GM18951 (cell line): ENCODE data around the gene METTL22.

Source experiments
- POLR2A ChIP-seq: IDR thresholded peaks from 4 replicates; pipeline ENCODE4 v1.6.1; 2011; ENCODE audit warnings: mild to moderate bottlenecking; ENCODE audit not compliant: insufficient read length, insufficient read depth; ENCODE audit errors: extremely low read depth
- in situ Hi-C: fragments of 300-500 bp; cut with MboI; formaldehyde crosslinking; loops from one replicate; pipeline ENCODE4 v1.12.0; 2022; ENCODE audit warnings: low sequenced_read_pairs, mixed read lengths, inconsistent platforms; ENCODE audit not compliant: unreplicated experiment

The METTL22 gene

GRCh38 chr16:8607214-8607613, 14.3 kb upstream of the METTL22 start:
- in situ Hi-C loops = no loop called here
- TF ChIP-seq POLR2A = no peak

DNA sequence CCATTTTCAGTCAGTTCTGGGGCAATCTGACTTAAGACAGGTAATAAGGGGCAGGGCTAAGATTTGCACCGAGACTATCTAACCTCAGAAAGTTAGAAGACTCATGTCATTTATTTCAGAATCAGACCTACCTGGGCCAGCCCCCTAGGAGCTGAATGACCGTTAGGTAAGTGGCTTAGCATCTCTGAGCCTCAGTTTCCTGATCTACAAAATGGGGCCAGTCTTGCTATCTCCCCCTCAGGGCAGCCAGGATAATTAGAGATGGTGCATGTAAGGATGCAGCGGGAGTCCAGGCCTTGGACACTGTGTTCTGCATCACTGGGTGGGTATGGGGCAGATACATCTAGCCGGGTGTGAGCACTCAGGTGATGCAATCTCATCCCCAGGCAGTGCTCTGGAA, 10.4 kb upstream of the METTL22 start:
- in situ Hi-C loops = no loop called here
- TF ChIP-seq POLR2A = no peak

GRCh38 chr16:8611886-8612600, 9.5 kb upstream of the METTL22 start:
- in situ Hi-C loops = no loop called here
- TF ChIP-seq POLR2A = no peak

GRCh38 chr16:8614435-8615029, 7.0 kb upstream of the METTL22 start:
- no peak for TF ChIP-seq POLR2A
- in situ Hi-C loops = no loop called here

- in situ Hi-C loops = no loop called here
- no peak for TF ChIP-seq POLR2A
Measured at GRCh38 chr16:8619671-8620370, 1.7 kb upstream of the METTL22 start.

- in situ Hi-C loops = no loop called here
- no peak for TF ChIP-seq POLR2A
Measured at GRCh38 chr16:8620535-8620934, 963 bp upstream of the METTL22 start.

DNA sequence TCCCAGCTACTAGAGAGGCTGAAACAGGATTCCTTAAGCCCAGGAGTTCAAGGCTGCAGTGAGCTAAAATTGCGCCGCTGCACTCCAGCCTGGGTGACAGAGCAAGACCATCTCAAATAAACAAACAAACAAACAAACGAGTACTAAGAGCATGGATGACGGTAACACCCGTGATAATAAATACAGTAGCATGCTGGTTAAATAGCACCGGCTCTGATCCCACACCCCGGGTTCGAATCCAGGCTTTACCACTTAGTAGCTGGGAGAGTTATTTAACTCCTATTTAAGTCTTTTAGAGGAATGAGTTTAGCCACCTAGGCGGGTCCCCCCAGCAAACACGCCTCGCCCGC, 301 bp upstream of the METTL22 start:
- in situ Hi-C loops = no loop called here
- no peak for TF ChIP-seq POLR2A

GRCh38 chr16:8622315-8622656, 788 bp downstream of the METTL22 start:
- in situ Hi-C loops = no loop called here
- no peak for TF ChIP-seq POLR2A

DNA sequence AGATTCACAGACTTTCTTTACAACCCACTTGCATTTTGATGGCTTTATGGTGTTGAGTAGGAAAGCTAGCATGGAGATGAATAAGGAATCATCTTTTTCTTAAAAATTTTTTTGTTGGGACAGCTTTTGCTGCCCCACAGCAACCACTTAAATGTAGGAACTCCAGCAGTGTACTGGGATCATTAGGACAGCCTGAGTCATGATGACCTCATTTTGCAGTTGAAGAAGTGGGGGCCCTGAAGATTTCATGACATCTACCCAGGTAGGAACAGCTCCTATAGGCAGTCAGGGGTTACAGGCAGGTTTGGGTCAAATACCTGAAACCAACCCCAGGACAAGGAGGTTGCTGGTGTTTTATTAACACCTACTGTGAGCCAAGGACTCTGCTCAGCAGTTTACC, 2.1 kb downstream of the METTL22 start:
- in situ Hi-C loops = no loop called here

GRCh38 chr16:8625491-8626087, 4.1 kb downstream of the METTL22 start:
- in situ Hi-C loops = no loop called here
- TF ChIP-seq POLR2A = no peak

More for the DNA sequence above, 2.1 kb downstream of the METTL22 start:
- no peak for TF ChIP-seq POLR2A

DNA sequence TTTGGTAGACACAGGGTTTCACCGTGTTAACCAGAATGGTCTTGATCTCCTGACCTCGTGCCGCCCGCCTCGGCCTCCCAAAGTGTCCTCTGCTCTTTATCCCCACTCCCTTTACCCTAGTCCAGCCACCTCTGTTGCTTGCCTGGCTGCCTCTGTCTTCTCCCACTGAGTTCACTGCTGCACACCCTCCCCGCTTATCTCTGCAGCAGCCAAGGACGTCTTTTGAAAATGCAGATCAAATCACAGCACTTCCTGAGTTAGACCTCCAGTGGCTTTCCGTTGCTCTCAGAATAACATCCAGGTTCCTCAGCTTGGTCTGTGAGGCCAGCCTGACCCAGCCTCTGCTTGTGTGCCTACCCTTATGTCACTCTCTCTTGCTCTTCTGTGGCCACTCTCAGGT, 5.4 kb downstream of the METTL22 start:
- no peak for TF ChIP-seq POLR2A
- in situ Hi-C loops = no loop called here

DNA sequence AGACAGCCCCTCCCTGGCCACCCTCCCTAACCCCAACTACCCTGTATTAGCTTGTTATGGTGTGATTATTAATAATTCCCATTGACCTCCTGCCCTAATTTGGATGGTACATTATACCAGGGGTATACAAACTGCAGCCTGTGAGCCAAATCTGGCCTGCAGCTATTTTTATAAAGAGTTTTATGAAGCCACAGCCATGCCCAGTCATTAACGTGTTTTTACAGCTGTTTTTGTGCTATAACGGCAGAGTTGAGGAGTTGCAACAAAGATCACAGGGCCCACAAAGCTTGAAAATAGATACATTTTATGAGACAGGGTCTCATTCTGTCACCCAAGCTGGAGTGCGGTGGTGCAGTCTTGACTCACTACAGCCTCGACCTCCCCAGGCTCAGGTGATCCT, 6.0 kb downstream of the METTL22 start:
- in situ Hi-C loops = no loop called here
- no peak for TF ChIP-seq POLR2A

GRCh38 chr16:8628981-8629725, 7.7 kb downstream of the METTL22 start:
- in situ Hi-C loops = no loop called here
- no peak for TF ChIP-seq POLR2A

GRCh38 chr16:8630255-8630953, 8.9 kb downstream of the METTL22 start:
- in situ Hi-C loops = no loop called here
- no peak for TF ChIP-seq POLR2A
